ENCODE data around the gene TMEM255A. TPM values are rescaled to one million over a fixed set of nuclear protein-coding genes. Genes with fewer than 3 reads are reported as not detected.

The TMEM255A gene
- total and polyA plus RNA-seq, 2 donors (not counting 1 experiment from before 2014, with no cell fraction given) = 0.06 to 0.25 TPM

DNA sequence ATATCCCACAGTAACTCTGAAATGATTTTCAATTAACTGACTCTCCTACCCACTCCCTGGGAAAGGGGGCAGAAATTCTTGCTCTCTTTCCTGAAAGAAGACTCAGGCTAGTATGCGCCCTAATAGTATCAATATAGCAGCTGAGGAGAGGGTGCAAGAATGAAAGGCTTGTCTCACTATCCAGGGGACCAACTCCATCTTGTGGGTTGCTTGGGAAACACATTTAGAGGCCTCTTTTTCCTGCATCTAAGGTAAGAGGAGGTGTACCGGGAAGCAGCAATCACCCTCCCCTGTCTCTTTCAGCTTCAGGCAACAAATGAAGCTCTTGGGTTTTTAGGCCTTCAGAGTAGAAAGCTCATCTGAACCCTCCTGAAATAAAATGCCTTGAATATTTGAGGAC is 11.3 kb downstream of the TMEM255A start:
- no peaks in the 10 kb centered on the region for H3K9me3 ChIP-seq (ENCODE audit: control extremely low read depth in 1 of 3, control insufficient read depth in 2 of 3, insufficient read depth in 1 of 3, low read length in 2 of 3)
- H3K9me3 Mint-ChIP-seq (ENCODE audit: insufficient read depth) = no peaks in the 10 kb centered on the region
- no peak overlapping the region for H3K4me3 ChIP-seq (ENCODE audit: control extremely low read depth in 1 of 5, extremely low read depth in 1 of 5, insufficient read depth in 1 of 5, low read depth in 2 of 5, low read length in 4 of 5)
- H3K79me2 ChIP-seq (ENCODE audit: control insufficient read depth, insufficient read depth, low read length) = no peaks in the 10 kb centered on the region
- no peaks in the 10 kb centered on the region for H3K27me3 ChIP-seq (replicated peaks in 1 of 4; ENCODE audit: control extremely low read depth in 1 of 4, control insufficient read depth in 3 of 4, insufficient read depth in 4 of 4, low read length in 3 of 4)
- H3K9ac ChIP-seq (ENCODE audit: low read length) = no peak overlapping the region
- no peak for DNase-seq
- H3K4me1 ChIP-seq (ENCODE audit: control insufficient read depth in 2 of 2, insufficient read depth in 2 of 2, low read length in 2 of 2) = peaks cover 27 to 37% of the 10 kb centered on the region in 2 donors
- H4K20me1 ChIP-seq (ENCODE audit: control insufficient read depth, insufficient read depth, low read length, poor library complexity, severe bottlenecking) = no peaks in the 10 kb centered on the region
- TF ChIP-seq, protein P1, sequence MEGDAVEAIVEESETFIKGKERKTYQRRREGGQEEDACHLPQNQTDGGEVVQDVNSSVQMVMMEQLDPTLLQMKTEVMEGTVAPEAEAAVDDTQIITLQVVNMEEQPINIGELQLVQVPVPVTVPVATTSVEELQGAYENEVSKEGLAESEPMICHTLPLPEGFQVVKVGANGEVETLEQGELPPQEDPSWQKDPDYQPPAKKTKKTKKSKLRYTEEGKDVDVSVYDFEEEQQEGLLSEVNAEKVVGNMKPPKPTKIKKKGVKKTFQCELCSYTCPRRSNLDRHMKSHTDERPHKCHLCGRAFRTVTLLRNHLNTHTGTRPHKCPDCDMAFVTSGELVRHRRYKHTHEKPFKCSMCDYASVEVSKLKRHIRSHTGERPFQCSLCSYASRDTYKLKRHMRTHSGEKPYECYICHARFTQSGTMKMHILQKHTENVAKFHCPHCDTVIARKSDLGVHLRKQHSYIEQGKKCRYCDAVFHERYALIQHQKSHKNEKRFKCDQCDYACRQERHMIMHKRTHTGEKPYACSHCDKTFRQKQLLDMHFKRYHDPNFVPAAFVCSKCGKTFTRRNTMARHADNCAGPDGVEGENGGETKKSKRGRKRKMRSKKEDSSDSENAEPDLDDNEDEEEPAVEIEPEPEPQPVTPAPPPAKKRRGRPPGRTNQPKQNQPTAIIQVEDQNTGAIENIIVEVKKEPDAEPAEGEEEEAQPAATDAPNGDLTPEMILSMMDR (IDR thresholded peaks at IDR 0.05) = no peak
- TF ChIP-seq EZH2 (IDR thresholded peaks at IDR 0.05; ENCODE audit: borderline replicate concordance, insufficient read depth, low read depth, low read length, poor library complexity, severe bottlenecking) = no peak
- H2AFZ ChIP-seq (ENCODE audit: insufficient read depth, low read depth, low read length, poor library complexity, severe bottlenecking) = no peak overlapping the region
- H3K4me1 Mint-ChIP-seq = peaks cover 35% of the 10 kb centered on the region
- WGBS (ENCODE audit: insufficient coverage) = no CpG with 5 or more reads among the region's 2 CpGs
- H3K27me3 Mint-ChIP-seq = no peaks in the 10 kb centered on the region
- no peak overlapping the region for H3K27ac Mint-ChIP-seq
- ChIA-PET POLR2A (no interaction called here), CTCF (interaction anchor here (1.2 to 1.8 kb wide), 3 partner anchors 9 to 49 kb away, joined by 3 to 7 read pairs (median 4); partner anchors contain the start of gene ZBTB33)
- H3K4me2 ChIP-seq (replicated peaks; ENCODE audit: low read depth, low read length, poor library complexity, severe bottlenecking) = no peak overlapping the region
- no peak overlapping the region for H3K27ac ChIP-seq (ENCODE audit: low read length in 2 of 2)
- H3K36me3 ChIP-seq (replicated peaks in 1 of 2; ENCODE audit: control extremely low read depth in 1 of 2, control insufficient read depth in 1 of 2, extremely low read depth in 1 of 2, insufficient read depth in 2 of 2, low read length in 1 of 2) = no peaks in the 10 kb centered on the region
- no peak overlapping the region for H3K4me3 Mint-ChIP-seq
- intact Hi-C loops (cut with micrococcal nuclease) = loop anchor here (10.0 kb wide), 1 partner anchor 175 kb away; no protein-coding TSS in a partner anchor
- no peak for ATAC-seq (ENCODE audit: low read depth)

DNA sequence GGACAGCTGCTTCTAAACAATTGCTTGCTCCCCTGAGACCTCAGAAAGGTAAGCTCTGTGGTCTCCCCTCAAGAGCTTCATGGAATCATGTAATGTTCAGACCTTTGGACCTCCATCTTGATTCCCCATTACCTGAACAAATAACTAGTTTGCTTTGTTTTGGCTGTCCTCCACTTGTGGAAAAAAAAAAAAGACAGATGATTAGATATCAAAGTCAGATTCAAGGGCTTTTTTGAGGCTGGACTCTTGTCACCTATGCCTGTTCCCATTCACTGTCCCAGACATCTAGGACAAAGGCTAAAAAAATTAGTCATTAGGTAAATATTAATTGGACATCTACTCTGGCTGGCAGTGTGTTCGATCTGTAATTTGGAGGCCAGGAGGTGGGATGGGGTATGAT is 13.3 kb downstream of the TMEM255A start:
- Histone ChIP-seq H3K4me2 (replicated peaks; ENCODE audit: low read depth, low read length, poor library complexity, severe bottlenecking) (no peak overlapping the region), H3K27ac (ENCODE audit: low read length in 2 of 2) (no peak overlapping the region), H3K36me3 (replicated peaks in 1 of 2; ENCODE audit: control extremely low read depth in 1 of 2, control insufficient read depth in 1 of 2, extremely low read depth in 1 of 2, insufficient read depth in 2 of 2, low read length in 1 of 2) (no peaks in the 10 kb centered on the region), H3K4me3 (ENCODE audit: control extremely low read depth in 1 of 5, extremely low read depth in 1 of 5, insufficient read depth in 1 of 5, low read depth in 2 of 5, low read length in 4 of 5) (no peak overlapping the region), H3K4me1 (ENCODE audit: control insufficient read depth in 2 of 2, insufficient read depth in 2 of 2, low read length in 2 of 2) (peaks cover 18 to 24% of the 10 kb centered on the region in 2 donors), H3K27me3 (replicated peaks in 1 of 4; ENCODE audit: control extremely low read depth in 1 of 4, control insufficient read depth in 3 of 4, insufficient read depth in 4 of 4, low read length in 3 of 4) (no peaks in the 10 kb centered on the region), H3K79me2 (ENCODE audit: control insufficient read depth, insufficient read depth, low read length) (no peaks in the 10 kb centered on the region), H2AFZ (ENCODE audit: insufficient read depth, low read depth, low read length, poor library complexity, severe bottlenecking) (no peak overlapping the region), H3K9ac (ENCODE audit: low read length) (no peak overlapping the region), H4K20me1 (ENCODE audit: control insufficient read depth, insufficient read depth, low read length, poor library complexity, severe bottlenecking) (no peaks in the 10 kb centered on the region), H3K9me3 (ENCODE audit: control extremely low read depth in 1 of 3, control insufficient read depth in 2 of 3, insufficient read depth in 1 of 3, low read length in 2 of 3) (no peaks in the 10 kb centered on the region)
- CTCF ChIA-PET = no interaction called here
- no peaks in the 10 kb centered on the region for H3K9me3 Mint-ChIP-seq (ENCODE audit: insufficient read depth)
- H3K4me1 Mint-ChIP-seq = peaks cover 24% of the 10 kb centered on the region
- H3K27ac Mint-ChIP-seq = no peak overlapping the region
- POLR2A ChIA-PET = no interaction called here
- intact Hi-C loops (cut with micrococcal nuclease) = no loop called here
- no peak for DNase-seq
- H3K4me3 Mint-ChIP-seq = no peak overlapping the region
- no CpG with 5 or more reads among the region's 1 CpG for WGBS (ENCODE audit: insufficient coverage)
- no peak for ATAC-seq (ENCODE audit: low read depth)
- H3K27me3 Mint-ChIP-seq = no peaks in the 10 kb centered on the region
- no peak for TF ChIP-seq EZH2 (IDR thresholded peaks at IDR 0.05; ENCODE audit: borderline replicate concordance, insufficient read depth, low read depth, low read length, poor library complexity, severe bottlenecking)
- TF ChIP-seq, protein P1 (IDR thresholded peaks at IDR 0.05) = no peak
